Duodenal mucosa (tissue), 2 donors: Measurements from ENCODE around the gene VTCN1.

Source experiments
- H3K27ac ChIP-seq: one replicate; pipeline ENCODE4 v1.7.0; 2013; ENCODE audit warnings: low read depth, low read length
- H3K27me3 ChIP-seq, 2 donors: one replicate each; pipeline ENCODE4 v1.7.0; 2013; ENCODE audit warnings: low read length in 2 of 2, control low read depth in 1 of 2; ENCODE audit not compliant: insufficient read depth in 2 of 2, control insufficient read depth in 1 of 2
- H3K36me3 ChIP-seq, 2 donors: one replicate each; pipeline ENCODE4 v1.7.0; 2013; ENCODE audit warnings: low read length in 2 of 2, control low read depth in 1 of 2; ENCODE audit not compliant: insufficient read depth in 2 of 2, control insufficient read depth in 1 of 2
- H3K4me1 ChIP-seq, 2 donors: one replicate each; pipeline ENCODE4 v1.7.0; 2013; ENCODE audit warnings: low read length in 2 of 2, control low read depth in 1 of 2; ENCODE audit not compliant: insufficient read depth in 2 of 2, control insufficient read depth in 1 of 2
- H3K4me3 ChIP-seq, 2 donors: one replicate each; pipeline ENCODE4 v1.7.0; 2013; ENCODE audit warnings: low read length in 2 of 2, low read depth in 1 of 2
- H3K9ac ChIP-seq, 2 donors: one replicate each; pipeline ENCODE4 v1.7.0; 2013; ENCODE audit warnings: low read length in 2 of 2, low read depth in 1 of 2
- H3K9me3 ChIP-seq, 2 donors: one replicate each; pipeline ENCODE4 v1.7.0; 2013; ENCODE audit warnings: low read length in 2 of 2, control low read depth in 1 of 2; ENCODE audit not compliant: control insufficient read depth in 1 of 2

Gene VTCN1

DNA sequence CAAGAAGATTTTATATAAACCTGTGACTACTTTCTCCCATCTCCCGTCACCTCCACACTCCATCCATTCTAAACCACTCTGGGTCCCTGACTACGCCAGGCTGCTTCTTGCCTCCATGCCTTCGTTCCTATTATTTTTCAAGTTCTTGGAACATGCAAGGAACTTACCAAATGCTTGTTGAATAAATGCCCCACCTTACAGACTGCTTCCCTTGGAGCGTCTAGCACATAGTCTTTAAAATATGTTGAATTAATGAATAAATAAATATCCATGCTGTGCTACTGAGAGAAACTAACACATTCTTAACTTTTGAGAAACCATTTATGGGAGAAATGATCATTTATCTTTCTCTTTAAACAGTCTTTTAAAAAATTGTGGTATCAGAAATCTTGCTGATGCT is 27.6 kb downstream of the VTCN1 start:
- H3K36me3 ChIP-seq: no peaks in the 10 kb centered on the region
- no peak overlapping the region for H3K27ac ChIP-seq
- H3K9me3 ChIP-seq: no peaks in the 10 kb centered on the region
- no peak overlapping the region for H3K9ac ChIP-seq
- no peaks in the 10 kb centered on the region for H3K27me3 ChIP-seq
- H3K4me3 ChIP-seq: no peak overlapping the region
- no peaks in the 10 kb centered on the region for H3K4me1 ChIP-seq

DNA sequence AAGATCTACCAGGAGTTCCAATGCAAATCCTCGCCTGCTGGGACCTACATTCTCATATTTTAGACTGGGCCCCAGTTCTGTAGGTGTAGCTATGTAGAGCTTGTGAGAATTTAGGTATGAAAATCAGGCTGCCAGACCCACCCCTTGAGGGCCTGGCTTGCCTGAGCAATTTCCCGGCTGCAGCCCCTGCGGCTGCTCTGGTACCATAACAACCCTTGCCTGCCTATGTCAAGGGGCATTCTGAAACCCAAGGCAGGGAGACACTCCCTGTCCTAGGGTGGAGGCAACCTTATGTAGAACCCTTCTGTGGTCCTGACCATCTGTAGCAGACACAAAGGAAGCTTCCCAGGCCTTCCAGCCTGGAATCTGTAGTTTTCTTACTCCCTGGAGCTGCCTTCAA is 28.4 kb downstream of the VTCN1 start:
- H3K27ac ChIP-seq: no peak overlapping the region
- H3K4me1 ChIP-seq: no peaks in the 10 kb centered on the region
- H3K36me3 ChIP-seq: no peaks in the 10 kb centered on the region
- H3K9ac ChIP-seq: no peak overlapping the region
- H3K9me3 ChIP-seq: no peaks in the 10 kb centered on the region
- no peaks in the 10 kb centered on the region for H3K27me3 ChIP-seq
- no peak overlapping the region for H3K4me3 ChIP-seq

DNA sequence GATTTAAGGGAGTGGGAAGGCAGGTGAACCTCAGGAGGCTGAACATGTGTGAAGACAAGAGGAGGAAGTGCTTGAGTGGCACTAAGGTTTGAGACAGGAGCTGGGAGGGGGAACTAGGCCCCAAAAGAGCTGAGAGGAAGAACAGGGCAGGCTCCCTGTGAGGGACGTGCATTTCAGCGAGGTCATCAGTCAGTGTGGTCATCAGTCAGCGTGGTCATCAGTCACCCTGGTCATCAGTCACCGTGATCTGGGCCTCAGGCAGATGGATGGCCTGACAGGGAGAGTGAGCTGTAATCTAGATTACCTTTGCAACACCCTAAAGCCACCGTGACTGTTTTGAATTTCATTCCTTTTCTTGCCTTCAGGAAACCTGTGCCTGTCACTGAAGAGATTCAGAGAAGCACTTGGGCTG is 29.1 kb downstream of the VTCN1 start:
- Histone ChIP-seq H3K27ac (no peak overlapping the region), H3K4me3 (no peak overlapping the region)

DNA sequence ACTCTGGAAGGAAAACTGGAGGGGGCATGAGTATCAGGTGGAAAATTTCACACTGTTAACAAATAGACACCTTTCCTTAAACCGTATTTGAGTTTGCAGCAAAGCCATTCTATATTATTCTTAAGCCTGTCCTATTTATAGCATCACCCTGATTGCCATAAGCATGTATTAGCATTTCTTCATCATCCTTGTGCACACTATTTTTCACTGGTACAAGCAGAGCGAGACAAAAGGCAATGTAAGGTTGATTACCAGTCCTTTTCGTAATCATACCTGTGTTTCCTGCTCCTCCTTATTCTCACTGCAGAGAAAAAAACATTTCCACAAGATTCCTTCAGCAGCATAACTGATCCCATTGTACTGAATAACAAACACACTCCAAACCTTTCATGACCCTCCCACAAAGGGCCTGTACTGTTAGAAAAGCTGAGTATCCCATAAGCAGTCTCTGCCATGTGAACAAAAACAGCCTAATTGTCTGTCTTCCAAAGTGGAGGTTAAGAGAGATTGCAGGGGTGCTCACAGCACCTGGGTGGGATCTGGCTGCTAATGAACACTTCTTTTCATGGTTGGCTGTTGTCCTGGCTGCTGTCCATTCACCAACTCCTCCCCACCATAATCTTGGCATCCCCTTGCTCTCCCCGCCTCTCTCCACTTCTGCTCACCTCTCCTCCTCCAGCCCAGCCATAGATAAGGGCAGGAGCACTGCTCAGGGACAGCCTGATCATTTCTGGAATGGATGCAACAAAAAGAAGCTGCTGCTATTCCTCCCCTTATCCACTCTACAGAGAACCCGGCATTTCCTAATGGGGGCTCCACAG is 30.4 kb downstream of the VTCN1 start:
- no peak overlapping the region for H3K27ac ChIP-seq

More for the DNA sequence above, 29.1 kb downstream of the VTCN1 start:
- Histone ChIP-seq H3K4me1 (no peaks in the 10 kb centered on the region), H3K36me3 (no peaks in the 10 kb centered on the region), H3K9ac (no peak overlapping the region), H3K27me3 (no peaks in the 10 kb centered on the region), H3K9me3 (no peaks in the 10 kb centered on the region)

DNA sequence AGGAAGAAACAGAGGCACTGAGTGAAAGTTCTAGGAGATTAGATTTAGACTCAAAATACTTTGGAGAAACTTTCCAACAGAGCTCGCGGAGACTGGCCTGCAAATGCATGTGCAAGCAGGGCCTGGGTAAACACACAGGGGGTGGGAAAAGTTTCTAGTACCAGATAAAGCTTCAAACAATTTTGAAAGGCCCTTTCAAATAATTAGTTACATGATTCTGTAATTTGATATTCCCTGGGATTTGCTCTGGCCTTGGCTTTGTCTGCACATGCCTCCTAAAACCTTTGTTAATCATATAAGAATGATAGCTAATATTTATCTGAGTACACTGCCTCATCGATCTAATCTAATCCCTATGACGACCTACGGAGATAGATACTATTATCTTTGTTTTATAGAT is 31.3 kb downstream of the VTCN1 start:
- H3K4me1 ChIP-seq: no peaks in the 10 kb centered on the region
- no peak overlapping the region for H3K27ac ChIP-seq
- H3K9ac ChIP-seq: no peak overlapping the region
- H3K9me3 ChIP-seq: no peaks in the 10 kb centered on the region
- H3K27me3 ChIP-seq: no peaks in the 10 kb centered on the region
- no peaks in the 10 kb centered on the region for H3K36me3 ChIP-seq
- H3K4me3 ChIP-seq: no peak overlapping the region

More for the DNA sequence above, 30.4 kb downstream of the VTCN1 start:
- Histone ChIP-seq H3K9me3 (no peaks in the 10 kb centered on the region), H3K9ac (no peak overlapping the region), H3K4me1 (no peaks in the 10 kb centered on the region), H3K4me3 (no peak overlapping the region), H3K27me3 (no peaks in the 10 kb centered on the region), H3K36me3 (no peaks in the 10 kb centered on the region)

DNA sequence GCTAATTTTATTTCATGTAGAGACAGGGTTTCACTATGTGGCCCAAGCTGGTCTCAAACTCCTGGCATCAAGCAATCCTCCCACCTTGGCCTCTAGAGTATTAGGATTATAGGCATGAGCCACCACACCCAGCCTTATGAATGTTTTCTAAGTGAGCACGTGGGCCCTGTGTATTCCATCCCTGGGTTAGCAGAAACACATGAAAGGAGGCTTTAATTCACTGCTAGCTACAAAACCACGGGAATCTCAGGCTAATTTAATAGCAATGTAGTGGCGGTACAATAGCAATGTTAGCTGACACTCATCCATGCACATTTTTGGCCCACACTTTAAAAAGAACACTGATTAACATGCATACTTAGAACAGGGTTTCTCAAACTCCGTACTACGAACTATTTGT is 32.0 kb downstream of the VTCN1 start:
- Histone ChIP-seq H3K9ac (no peak overlapping the region), H3K27me3 (no peaks in the 10 kb centered on the region), H3K4me1 (no peaks in the 10 kb centered on the region), H3K36me3 (no peaks in the 10 kb centered on the region), H3K9me3 (no peaks in the 10 kb centered on the region), H3K27ac (no peak overlapping the region), H3K4me3 (no peak overlapping the region)

DNA sequence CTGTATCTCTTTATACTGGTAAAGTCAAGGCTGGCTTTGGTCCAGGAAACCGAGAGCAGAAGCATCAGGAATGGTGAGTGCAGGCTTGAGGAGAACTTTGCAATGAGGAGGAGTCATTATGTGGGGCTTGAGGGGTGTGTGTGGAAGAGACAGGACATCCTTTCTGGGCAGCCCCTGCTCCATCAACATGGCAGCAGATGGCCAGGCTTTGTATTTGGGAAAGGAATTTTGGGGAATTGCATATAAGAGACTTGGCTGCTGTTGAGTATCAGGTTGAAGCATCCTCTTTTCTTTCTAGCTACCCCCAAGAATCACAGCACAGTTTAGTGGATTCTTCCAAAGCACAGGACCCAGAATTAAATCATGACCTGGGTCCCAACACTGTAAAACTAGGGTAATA is 33.4 kb downstream of the VTCN1 start:
- Histone ChIP-seq H3K36me3 (no peaks in the 10 kb centered on the region), H3K9ac (no peak overlapping the region), H3K9me3 (no peaks in the 10 kb centered on the region), H3K27ac (no peak overlapping the region), H3K4me1 (no peaks in the 10 kb centered on the region), H3K4me3 (no peak overlapping the region), H3K27me3 (no peaks in the 10 kb centered on the region)

DNA sequence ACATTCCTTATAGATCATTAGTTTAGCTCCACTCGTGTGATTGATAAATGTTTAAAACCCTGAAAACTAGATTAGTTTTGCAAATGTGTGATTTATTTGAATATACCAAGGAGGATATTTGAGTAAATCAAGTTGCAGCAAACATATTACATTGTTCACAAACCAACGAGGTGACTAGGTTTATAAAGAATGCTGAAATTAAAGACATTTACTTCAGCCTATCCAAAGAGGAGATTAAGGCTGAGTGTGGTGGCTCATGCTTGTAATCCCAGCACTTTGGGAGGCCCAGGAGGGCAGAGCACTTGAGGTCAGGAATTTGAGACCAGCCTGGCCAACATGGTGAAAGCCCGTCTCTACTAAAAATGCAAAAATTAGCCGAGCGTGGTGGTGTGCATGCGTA is 34.1 kb downstream of the VTCN1 start:
- H3K9me3 ChIP-seq: no peaks in the 10 kb centered on the region
- no peak overlapping the region for H3K4me3 ChIP-seq
- no peaks in the 10 kb centered on the region for H3K27me3 ChIP-seq
- no peaks in the 10 kb centered on the region for H3K36me3 ChIP-seq
- H3K9ac ChIP-seq: no peak overlapping the region
- no peaks in the 10 kb centered on the region for H3K4me1 ChIP-seq
- H3K27ac ChIP-seq: no peak overlapping the region

DNA sequence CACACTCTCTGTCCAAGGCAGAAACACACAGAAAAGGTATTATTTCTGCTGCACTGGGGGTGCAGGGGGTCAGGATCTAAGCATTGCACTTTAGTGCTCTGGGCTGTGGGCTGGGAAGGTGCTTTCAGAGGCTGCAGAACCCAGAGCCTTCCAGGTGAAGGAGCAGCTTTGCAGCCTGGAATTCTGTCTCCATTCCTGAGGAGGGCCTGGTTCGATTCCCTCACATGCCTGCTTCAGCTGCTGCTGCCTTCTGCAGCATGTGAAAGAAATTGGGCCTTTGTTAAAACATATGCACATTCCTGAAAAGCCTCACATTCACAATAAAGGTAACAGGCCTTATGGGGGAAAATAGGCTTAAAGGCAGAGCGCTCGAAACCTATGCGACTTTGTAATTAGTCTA is 35.9 kb downstream of the VTCN1 start:
- Histone ChIP-seq H3K27ac (no peak overlapping the region), H3K27me3 (no peaks in the 10 kb centered on the region), H3K9ac (no peak overlapping the region), H3K4me3 (no peak overlapping the region), H3K36me3 (no peaks in the 10 kb centered on the region), H3K4me1 (no peaks in the 10 kb centered on the region), H3K9me3 (no peaks in the 10 kb centered on the region)

DNA sequence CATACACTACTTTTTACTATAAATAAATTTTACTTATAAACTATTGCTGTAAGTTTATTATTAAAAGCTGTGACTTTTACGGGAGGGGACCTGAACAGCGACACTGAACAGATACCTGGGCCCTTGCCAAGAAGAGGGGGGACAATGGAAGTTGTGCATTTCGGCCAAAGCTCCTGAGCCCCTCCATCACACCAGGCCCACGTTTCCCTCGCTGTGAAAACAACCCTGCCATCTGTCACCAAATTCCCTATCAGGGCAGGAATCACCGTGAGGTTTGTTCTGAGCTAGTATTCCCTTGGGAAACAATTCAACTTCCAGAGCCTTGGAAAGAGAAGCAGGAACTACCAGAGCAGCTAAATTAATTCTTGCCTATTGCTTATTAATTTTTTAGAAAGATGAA is 37.0 kb downstream of the VTCN1 start:
- Histone ChIP-seq H3K9ac (no peak overlapping the region), H3K36me3 (no peaks in the 10 kb centered on the region), H3K4me1 (no peaks in the 10 kb centered on the region), H3K9me3 (no peaks in the 10 kb centered on the region), H3K27me3 (no peaks in the 10 kb centered on the region), H3K4me3 (no peak overlapping the region), H3K27ac (no peak overlapping the region)
